ENCODE results near the gene AUTS2.

AUTS2 gene

DNA sequence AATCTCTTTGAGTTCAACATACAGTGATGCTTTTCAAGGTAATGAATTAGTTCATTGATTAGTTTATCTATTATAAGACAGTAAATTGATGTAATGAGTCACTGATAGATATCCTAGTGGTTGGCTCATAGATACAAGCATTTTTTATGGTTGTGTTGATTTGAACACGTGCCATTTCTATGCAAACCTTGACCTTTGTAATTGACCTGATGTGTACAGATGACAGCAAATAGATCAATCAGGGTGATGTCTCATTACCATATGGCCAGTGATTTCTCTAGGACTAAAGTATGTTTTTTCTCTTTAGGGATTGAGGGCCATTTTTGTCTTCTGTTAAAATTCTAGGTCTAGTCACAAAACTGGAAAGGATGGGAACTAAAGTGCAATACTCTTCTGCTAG, 773.4 kb downstream of the AUTS2 start:
- no peak overlapping the region for H3K4me3 ChIP-seq (replicated peaks in 1 of 2; ENCODE audit: low read depth in 2 of 2, low read length in 2 of 2)
- TF ChIP-seq, protein P1, sequence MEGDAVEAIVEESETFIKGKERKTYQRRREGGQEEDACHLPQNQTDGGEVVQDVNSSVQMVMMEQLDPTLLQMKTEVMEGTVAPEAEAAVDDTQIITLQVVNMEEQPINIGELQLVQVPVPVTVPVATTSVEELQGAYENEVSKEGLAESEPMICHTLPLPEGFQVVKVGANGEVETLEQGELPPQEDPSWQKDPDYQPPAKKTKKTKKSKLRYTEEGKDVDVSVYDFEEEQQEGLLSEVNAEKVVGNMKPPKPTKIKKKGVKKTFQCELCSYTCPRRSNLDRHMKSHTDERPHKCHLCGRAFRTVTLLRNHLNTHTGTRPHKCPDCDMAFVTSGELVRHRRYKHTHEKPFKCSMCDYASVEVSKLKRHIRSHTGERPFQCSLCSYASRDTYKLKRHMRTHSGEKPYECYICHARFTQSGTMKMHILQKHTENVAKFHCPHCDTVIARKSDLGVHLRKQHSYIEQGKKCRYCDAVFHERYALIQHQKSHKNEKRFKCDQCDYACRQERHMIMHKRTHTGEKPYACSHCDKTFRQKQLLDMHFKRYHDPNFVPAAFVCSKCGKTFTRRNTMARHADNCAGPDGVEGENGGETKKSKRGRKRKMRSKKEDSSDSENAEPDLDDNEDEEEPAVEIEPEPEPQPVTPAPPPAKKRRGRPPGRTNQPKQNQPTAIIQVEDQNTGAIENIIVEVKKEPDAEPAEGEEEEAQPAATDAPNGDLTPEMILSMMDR (IDR thresholded peaks at IDR 0.05; ENCODE audit: low read depth, low read length), result no peak
- no peak for DNase-seq (ENCODE audit: low read depth in 2 of 2)

- H3K4me3 ChIP-seq (replicated peaks in 1 of 2; ENCODE audit: low read depth in 2 of 2, low read length in 2 of 2), result no peak overlapping the region
- TF ChIP-seq, protein P1 (IDR thresholded peaks at IDR 0.05; ENCODE audit: low read depth, low read length), result no peak
- no peak for DNase-seq (ENCODE audit: low read depth in 2 of 2)
Observed at GRCh38 chr7:70372768-70373515, 774.7 kb downstream of the AUTS2 start.

DNA sequence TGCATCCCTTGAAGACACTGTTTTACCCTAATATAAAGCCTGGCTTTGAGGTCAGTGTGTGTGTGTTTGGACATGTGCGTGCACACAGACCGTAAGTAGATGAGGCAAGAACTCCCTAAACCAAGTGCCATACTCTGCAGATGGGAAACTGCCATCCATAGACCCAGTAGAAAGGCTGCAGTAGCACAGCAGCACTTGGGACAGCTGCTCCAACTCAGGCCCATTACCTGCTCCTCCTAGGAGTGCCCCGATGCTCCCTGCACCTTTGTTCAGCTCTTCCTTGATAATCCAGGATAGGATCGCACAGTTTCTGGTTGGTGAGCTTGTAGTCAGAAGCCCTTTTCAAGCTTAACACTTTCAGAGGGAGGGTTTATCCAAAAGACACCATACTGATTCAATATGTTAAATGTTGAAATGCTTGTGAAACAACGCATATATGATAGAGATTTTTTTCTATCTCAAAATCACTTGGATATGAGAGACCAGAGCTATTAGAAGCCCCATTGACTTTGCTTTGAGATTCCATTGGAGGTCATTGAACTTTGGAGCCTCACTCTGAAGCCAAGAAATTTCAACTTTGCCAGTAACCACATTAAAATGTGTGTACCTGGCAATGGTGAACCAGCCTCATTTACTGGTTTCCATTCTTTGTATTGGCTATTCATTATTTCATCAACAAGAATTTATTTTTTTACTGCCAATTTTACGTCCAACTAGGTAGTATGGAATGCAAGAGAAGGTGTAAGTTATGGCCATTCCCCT, 776.7 kb downstream of the AUTS2 start:
- TF ChIP-seq, protein P1 (IDR thresholded peaks at IDR 0.05; ENCODE audit: low read depth, low read length), result no peak
- H3K4me3 ChIP-seq (replicated peaks in 1 of 2; ENCODE audit: low read depth in 2 of 2, low read length in 2 of 2), result no peak overlapping the region
- no peak for DNase-seq (ENCODE audit: low read depth in 2 of 2)

DNA sequence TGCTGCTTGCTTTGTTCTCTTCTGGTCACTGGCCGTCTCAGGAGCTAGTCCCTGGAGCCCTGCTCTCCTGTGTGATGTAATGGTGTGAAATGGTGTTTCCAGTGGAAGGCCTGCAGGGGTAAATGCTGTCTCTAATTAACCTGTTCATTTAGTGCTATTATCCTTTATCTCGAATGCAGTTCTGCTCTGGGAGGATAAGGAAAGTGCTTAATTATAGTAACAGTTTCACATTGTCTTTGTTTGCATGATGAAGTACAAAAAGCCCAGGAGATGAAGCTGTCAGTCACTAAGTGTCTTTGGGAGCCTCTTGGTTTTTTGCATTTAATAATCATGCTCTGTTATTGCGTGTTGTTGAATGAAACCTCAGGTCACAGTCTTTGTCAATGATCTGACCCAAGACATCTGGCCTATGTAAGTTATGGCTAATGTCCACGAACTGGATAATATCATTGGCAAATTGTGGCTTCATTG, 778.3 kb downstream of the AUTS2 start:
- no peak overlapping the region for H3K4me3 ChIP-seq (replicated peaks in 1 of 2; ENCODE audit: low read depth in 2 of 2, low read length in 2 of 2)
- TF ChIP-seq, protein P1 (IDR thresholded peaks at IDR 0.05; ENCODE audit: low read depth, low read length), result no peak
- DNase-seq (ENCODE audit: low read depth in 2 of 2), result no peak

DNA sequence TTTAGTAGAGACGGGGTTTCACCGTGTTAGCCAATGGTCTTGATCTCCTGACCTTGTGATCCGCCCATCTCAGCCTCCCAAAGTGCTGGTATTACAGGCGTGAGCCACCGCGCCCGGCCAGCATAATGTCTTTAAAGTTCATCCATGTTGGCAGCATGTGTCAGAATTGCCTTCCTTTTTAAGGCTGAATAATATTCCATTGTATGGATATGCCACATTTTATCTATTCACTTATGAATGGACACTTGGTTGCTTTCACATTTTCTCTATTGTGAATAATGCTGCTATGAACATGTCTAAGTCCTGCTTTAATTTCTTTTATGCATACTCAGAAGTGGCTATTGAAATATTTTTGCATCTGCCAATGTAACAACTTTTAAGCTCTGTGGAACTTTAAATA, 779.7 kb downstream of the AUTS2 start:
- DNase-seq (ENCODE audit: low read depth in 2 of 2), result no peak
- TF ChIP-seq, protein P1 (IDR thresholded peaks at IDR 0.05; ENCODE audit: low read depth, low read length), result no peak
- no peak overlapping the region for H3K4me3 ChIP-seq (replicated peaks in 1 of 2; ENCODE audit: low read depth in 2 of 2, low read length in 2 of 2)

DNA sequence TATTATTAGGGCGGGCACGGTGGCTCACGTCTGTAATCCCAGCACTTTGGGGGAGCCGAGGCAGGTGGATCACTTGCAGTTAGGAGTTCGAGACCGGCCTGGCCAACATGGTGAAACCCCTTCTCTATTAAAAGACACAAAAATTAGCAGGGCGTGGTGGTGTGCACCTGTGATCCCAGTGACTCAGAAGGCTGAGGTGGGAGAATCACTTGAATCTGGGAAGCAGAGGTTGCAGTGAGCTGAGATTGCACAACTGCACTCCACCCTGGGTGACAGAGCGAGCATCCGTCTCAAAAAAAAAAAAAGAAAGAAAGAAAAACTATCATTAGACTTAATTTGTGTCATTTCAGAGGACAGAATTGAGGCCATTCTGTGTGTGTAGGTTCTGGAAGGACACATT, 780.9 kb downstream of the AUTS2 start:
- DNase-seq (ENCODE audit: low read depth in 2 of 2), result no peak

More for the DNA sequence above, 780.9 kb downstream of the AUTS2 start:
- TF ChIP-seq, protein P1 (IDR thresholded peaks at IDR 0.05; ENCODE audit: low read depth, low read length), result no peak
- no peak overlapping the region for H3K4me3 ChIP-seq (replicated peaks in 1 of 2; ENCODE audit: low read depth in 2 of 2, low read length in 2 of 2)
